ENCODE results near the gene SPINK4. TPM values are rescaled to one million over a fixed set of nuclear protein-coding genes. Genes with fewer than 3 reads are reported as not detected.

The SPINK4 gene
- total and polyA plus RNA-seq, 2 experiments from 2014 or later: not detected

DNA sequence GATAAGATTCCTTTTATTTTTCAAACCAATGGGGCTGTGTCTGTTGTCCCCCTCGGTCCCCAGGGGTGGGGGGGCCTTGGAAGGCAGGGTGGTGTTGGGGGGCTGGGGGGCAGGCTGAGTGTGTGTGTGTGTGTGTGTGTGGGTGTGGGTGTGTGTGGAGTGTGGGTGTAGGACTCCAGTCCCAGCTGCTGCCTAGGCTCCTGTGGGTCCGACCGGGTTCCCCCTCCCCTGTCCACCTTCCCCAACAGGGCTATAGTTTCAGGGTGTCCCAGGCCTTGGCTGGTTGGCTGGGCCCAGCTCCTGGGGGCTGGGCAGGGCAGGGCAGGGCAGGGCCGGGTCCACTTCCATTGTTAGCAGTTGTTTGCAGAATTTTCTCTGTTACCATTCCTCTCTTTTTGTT, 48.3 kb downstream of the SPINK4 start:
- Histone ChIP-seq H3K36me3 (replicated peaks; ENCODE audit: insufficient read depth, low read depth) (no peaks in the 10 kb centered on the region), H3K4me2 (no peak overlapping the region), H3K79me2 (peaks cover 25% of the 10 kb centered on the region), H3K27ac (no peak overlapping the region), H3K27me3 (no peaks in the 10 kb centered on the region), H2AFZ (no peak overlapping the region), H3K4me3 (no peak overlapping the region), H3K9me2 (replicated peaks; ENCODE audit: insufficient read depth) (no peaks in the 10 kb centered on the region), H3K4me1 (ENCODE audit: insufficient read depth) (peaks cover 16% of the 10 kb centered on the region), H4K20me1 (ENCODE audit: insufficient read depth, poor library complexity, severe bottlenecking) (no peaks in the 10 kb centered on the region), H3K9me3 (ENCODE audit: low read depth) (no peaks in the 10 kb centered on the region)
- TF ChIP-seq EZH2phosphoT487 (IDR thresholded peaks at IDR 0.05; ENCODE audit: low read depth, severe bottlenecking, unreplicated experiment) (no peak), EZH2 (IDR thresholded peaks at IDR 0.05; ENCODE audit: borderline replicate concordance) (no peak)
- TF ChIP-seq, protein P1, sequence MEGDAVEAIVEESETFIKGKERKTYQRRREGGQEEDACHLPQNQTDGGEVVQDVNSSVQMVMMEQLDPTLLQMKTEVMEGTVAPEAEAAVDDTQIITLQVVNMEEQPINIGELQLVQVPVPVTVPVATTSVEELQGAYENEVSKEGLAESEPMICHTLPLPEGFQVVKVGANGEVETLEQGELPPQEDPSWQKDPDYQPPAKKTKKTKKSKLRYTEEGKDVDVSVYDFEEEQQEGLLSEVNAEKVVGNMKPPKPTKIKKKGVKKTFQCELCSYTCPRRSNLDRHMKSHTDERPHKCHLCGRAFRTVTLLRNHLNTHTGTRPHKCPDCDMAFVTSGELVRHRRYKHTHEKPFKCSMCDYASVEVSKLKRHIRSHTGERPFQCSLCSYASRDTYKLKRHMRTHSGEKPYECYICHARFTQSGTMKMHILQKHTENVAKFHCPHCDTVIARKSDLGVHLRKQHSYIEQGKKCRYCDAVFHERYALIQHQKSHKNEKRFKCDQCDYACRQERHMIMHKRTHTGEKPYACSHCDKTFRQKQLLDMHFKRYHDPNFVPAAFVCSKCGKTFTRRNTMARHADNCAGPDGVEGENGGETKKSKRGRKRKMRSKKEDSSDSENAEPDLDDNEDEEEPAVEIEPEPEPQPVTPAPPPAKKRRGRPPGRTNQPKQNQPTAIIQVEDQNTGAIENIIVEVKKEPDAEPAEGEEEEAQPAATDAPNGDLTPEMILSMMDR (IDR thresholded peaks at IDR 0.05; ENCODE audit: poor library complexity): no peak
- WGBS (ENCODE audit: low lambda C conversion rate, missing lambda C conversion rate): 100% methylated on average over 2 of the region's 4 CpGs
- no peak for DNase-seq (ENCODE audit: low spot score)

GRCh38 chr9:33288828-33289483, 49.0 kb downstream of the SPINK4 start:
- WGBS (ENCODE audit: low lambda C conversion rate, missing lambda C conversion rate): 92% methylated on average over 13 of the region's 14 CpGs
- DNase-seq (ENCODE audit: low spot score): no peak
- H2AFZ ChIP-seq: no peak overlapping the region

DNA sequence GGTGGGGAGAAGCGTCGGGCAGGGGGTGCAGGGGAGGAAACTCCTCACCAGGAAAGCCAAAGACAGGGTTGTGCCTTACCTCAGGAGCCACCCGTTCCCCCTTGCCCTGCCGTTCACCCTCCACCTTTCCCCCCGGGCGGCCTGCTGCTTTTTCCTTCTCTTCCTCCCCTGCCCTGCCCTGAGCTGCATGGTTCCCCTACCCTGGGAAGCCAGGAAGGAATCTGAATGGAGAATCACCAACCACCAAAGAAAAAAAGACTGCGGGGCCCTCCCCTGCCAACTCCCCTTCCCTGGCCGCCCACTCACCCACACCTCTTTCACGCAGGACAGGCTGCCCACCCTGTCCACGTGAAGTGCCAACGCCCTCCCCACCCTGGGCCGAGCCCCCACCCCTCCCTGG, 49.5 kb downstream of the SPINK4 start:
- peak overlapping the region; percentile 50 for H3K4me3 ChIP-seq
- H2AFZ ChIP-seq: peak overlapping the region; percentile 48
- H3K79me2 ChIP-seq: peaks cover 34% of the 10 kb centered on the region
- H3K4me1 ChIP-seq (ENCODE audit: insufficient read depth): peaks cover 20% of the 10 kb centered on the region
- no peaks in the 10 kb centered on the region for H3K9me3 ChIP-seq (ENCODE audit: low read depth)
- TF ChIP-seq EZH2phosphoT487 (IDR thresholded peaks at IDR 0.05; ENCODE audit: low read depth, severe bottlenecking, unreplicated experiment) (no peak), EZH2 (IDR thresholded peaks at IDR 0.05; ENCODE audit: borderline replicate concordance) (no peak)
- TF ChIP-seq, protein P1 (IDR thresholded peaks at IDR 0.05; ENCODE audit: poor library complexity): no peak
- WGBS (ENCODE audit: low lambda C conversion rate, missing lambda C conversion rate): 46% methylated on average over 4 of the region's 12 CpGs
- no peaks in the 10 kb centered on the region for H3K36me3 ChIP-seq (replicated peaks; ENCODE audit: insufficient read depth, low read depth)
- H3K4me2 ChIP-seq: peak overlapping the region; percentile 74
- H3K27me3 ChIP-seq: no peaks in the 10 kb centered on the region
- peak; percentile 34 for DNase-seq (ENCODE audit: low spot score)
- peak overlapping the region; percentile 99 for H3K27ac ChIP-seq
- H4K20me1 ChIP-seq (ENCODE audit: insufficient read depth, poor library complexity, severe bottlenecking): no peaks in the 10 kb centered on the region
- no peaks in the 10 kb centered on the region for H3K9me2 ChIP-seq (replicated peaks; ENCODE audit: insufficient read depth)

More at GRCh38 chr9:33288828-33289483, 49.0 kb downstream of the SPINK4 start:
- no peaks in the 10 kb centered on the region for H4K20me1 ChIP-seq (ENCODE audit: insufficient read depth, poor library complexity, severe bottlenecking)
- peak overlapping the region; percentile 99 for H3K27ac ChIP-seq
- no peaks in the 10 kb centered on the region for H3K9me2 ChIP-seq (replicated peaks; ENCODE audit: insufficient read depth)
- TF ChIP-seq EZH2 (IDR thresholded peaks at IDR 0.05; ENCODE audit: borderline replicate concordance): no peak
- no peak for TF ChIP-seq EZH2phosphoT487 (IDR thresholded peaks at IDR 0.05; ENCODE audit: low read depth, severe bottlenecking, unreplicated experiment)
- TF ChIP-seq, protein P1 (IDR thresholded peaks at IDR 0.05; ENCODE audit: poor library complexity): no peak
- H3K4me2 ChIP-seq: peak overlapping the region; percentile 74
- peaks cover 29% of the 10 kb centered on the region for H3K79me2 ChIP-seq
- peaks cover 20% of the 10 kb centered on the region for H3K4me1 ChIP-seq (ENCODE audit: insufficient read depth)
- no peaks in the 10 kb centered on the region for H3K9me3 ChIP-seq (ENCODE audit: low read depth)
- no peak overlapping the region for H3K4me3 ChIP-seq
- H3K36me3 ChIP-seq (replicated peaks; ENCODE audit: insufficient read depth, low read depth): no peaks in the 10 kb centered on the region
- H3K27me3 ChIP-seq: no peaks in the 10 kb centered on the region
